Measurements from ENCODE around the gene KDELR3. TPM values are rescaled to one million over a fixed set of nuclear protein-coding genes. Genes with fewer than 3 reads are reported as not detected.
A peak's percentile ranks its signal among the peaks of the same experiment; 100 is the strongest.

Gene KDELR3
- total RNA-seq, 1 experiment from 2014 or later: 33.1 TPM

- CTCF ChIA-PET: no interaction called here
- Histone ChIP-seq H3K79me2 (ENCODE audit: insufficient read depth, low read length) (peaks cover 67% of the 10 kb centered on the region), H3K9me2 (ENCODE audit: insufficient read depth) (no peaks in the 10 kb centered on the region), H3K4me3 (replicated peaks in 1 of 2; ENCODE audit: low read depth in 1 of 2, low read length in 2 of 2) (no peak overlapping the region), H3K4me1 (ENCODE audit: control insufficient read depth in 1 of 2, insufficient read depth in 2 of 2, low read length in 2 of 2) (no peaks in the 10 kb centered on the region; a peak in 1 of 4 replicates), H3K4me2 (ENCODE audit: low read length) (no peak overlapping the region), H3K9me3 (ENCODE audit: control insufficient read depth in 1 of 2, insufficient read depth in 1 of 2, low read depth in 1 of 2, low read length in 2 of 2) (no peaks in the 10 kb centered on the region), H3K27ac (ENCODE audit: low read depth, low read length) (0 out of 2 replicates have a peak overlapping the region, but pooled peaks have one; percentile 38), H4K20me1 (ENCODE audit: insufficient read depth) (peaks cover 26% of the 10 kb centered on the region; the same call in 1 of the 2 replicates), H3K27me3 (ENCODE audit: insufficient read depth, low read length) (no peaks in the 10 kb centered on the region), H2AFZ (ENCODE audit: low read depth, low read length, poor library complexity, severe bottlenecking) (no peak overlapping the region), H3K9ac (ENCODE audit: low read length) (no peak overlapping the region), H3K36me3 (ENCODE audit: control insufficient read depth in 1 of 2, insufficient read depth in 2 of 2, low read length in 2 of 2) (peaks cover 86 to 90% of the 10 kb centered on the region in 2 experiments)
- RAD21 ChIA-PET (ENCODE audit: low non-redundant PET in 1 of 2, low total read pairs in 2 of 2, uncharacterized antibody in 2 of 2, unreplicated experiment in 2 of 2): no interaction called here
- POLR2A ChIA-PET: no interaction called here
- no TSS peak for BruUV-seq (replicated peaks)
- intact Hi-C loops (cut with micrococcal nuclease): no loop called here
- TF ChIP-seq EGR1 (IDR thresholded peaks at IDR 0.05; ENCODE audit: low read depth) (no peak), CBX3 (IDR thresholded peaks at IDR 0.05; ENCODE audit: low read depth) (no peak), POLR2AphosphoS5 (IDR thresholded peaks at IDR 0.05; ENCODE audit: low read depth, low read length) (0 out of 2 replicates have a peak, but pooled peaks have one; percentile 29)
- ATAC-seq: no peak
- DNase-seq (ENCODE audit: low read depth, low spot score): no peak
These were observed 21.8 kb downstream of the KDELR3 start for GRCh38 chr22:38489561-38490145.

GRCh38 chr22:38490475-38490874, 22.6 kb downstream of the KDELR3 start:
- no peaks in the 10 kb centered on the region; a peak in 1 of 4 replicates for H3K4me1 ChIP-seq (ENCODE audit: control insufficient read depth in 1 of 2, insufficient read depth in 2 of 2, low read length in 2 of 2)
- no peaks in the 10 kb centered on the region for H3K27me3 ChIP-seq (ENCODE audit: insufficient read depth, low read length)
- RAD21 ChIA-PET (ENCODE audit: low non-redundant PET in 1 of 2, low total read pairs in 2 of 2, uncharacterized antibody in 2 of 2, unreplicated experiment in 2 of 2): no interaction called here
- ATAC-seq: no peak
- no TSS peak for BruUV-seq (replicated peaks)
- intact Hi-C loops (cut with micrococcal nuclease): no loop called here
- H3K79me2 ChIP-seq (ENCODE audit: insufficient read depth, low read length): peaks cover 73% of the 10 kb centered on the region
- no peak overlapping the region for H3K4me3 ChIP-seq (replicated peaks in 1 of 2; ENCODE audit: low read depth in 1 of 2, low read length in 2 of 2)
- CTCF ChIA-PET: no interaction called here
- peak; percentile 6; the same call in 1 of the 2 replicates for TF ChIP-seq POLR2AphosphoS5 (IDR thresholded peaks at IDR 0.05; ENCODE audit: low read depth, low read length)
- no peak for TF ChIP-seq YY1 (IDR thresholded peaks at IDR 0.05; ENCODE audit: extremely low read depth, insufficient replicate concordance, low read depth, low read length)
- H2AFZ ChIP-seq (ENCODE audit: low read depth, low read length, poor library complexity, severe bottlenecking): no peak overlapping the region
- no peak overlapping the region for H3K4me2 ChIP-seq (ENCODE audit: low read length)
- POLR2A ChIA-PET: no interaction called here
- peaks cover 87% of the 10 kb centered on the region in 2 experiments for H3K36me3 ChIP-seq (ENCODE audit: control insufficient read depth in 1 of 2, insufficient read depth in 2 of 2, low read length in 2 of 2)
- no peaks in the 10 kb centered on the region for H3K9me2 ChIP-seq (ENCODE audit: insufficient read depth)
- H3K9ac ChIP-seq (ENCODE audit: low read length): no peak overlapping the region
- peaks cover 26% of the 10 kb centered on the region; the same call in 1 of the 2 replicates for H4K20me1 ChIP-seq (ENCODE audit: insufficient read depth)
- peak overlapping the region; percentile 38; the same call in 1 of the 2 replicates for H3K27ac ChIP-seq (ENCODE audit: low read depth, low read length)
- no peaks in the 10 kb centered on the region for H3K9me3 ChIP-seq (ENCODE audit: control insufficient read depth in 1 of 2, insufficient read depth in 1 of 2, low read depth in 1 of 2, low read length in 2 of 2)
- DNase-seq (ENCODE audit: low read depth, low spot score): no peak

Data from HCT116 (cell line).